Duodenal mucosa (tissue), 2 donors: ENCODE measurements around the gene IAPP.
"Not testable (repeated sequence)": the region's sequence is repeated elsewhere in the genome, so short reads cannot be mapped to it uniquely, and the experiment has no call there.

Experiments
- H3K27ac ChIP-seq: one replicate; pipeline ENCODE4 v1.7.0; 2013; ENCODE audit warnings: low read depth, low read length
- H3K27me3 ChIP-seq, 2 donors: one replicate each; pipeline ENCODE4 v1.7.0; 2013; ENCODE audit warnings: low read length in 2 of 2, control low read depth in 1 of 2; ENCODE audit not compliant: insufficient read depth in 2 of 2, control insufficient read depth in 1 of 2
- H3K36me3 ChIP-seq, 2 donors: one replicate each; pipeline ENCODE4 v1.7.0; 2013; ENCODE audit warnings: low read length in 2 of 2, control low read depth in 1 of 2; ENCODE audit not compliant: insufficient read depth in 2 of 2, control insufficient read depth in 1 of 2
- H3K4me1 ChIP-seq, 2 donors: one replicate each; pipeline ENCODE4 v1.7.0; 2013; ENCODE audit warnings: low read length in 2 of 2, control low read depth in 1 of 2; ENCODE audit not compliant: insufficient read depth in 2 of 2, control insufficient read depth in 1 of 2
- H3K4me3 ChIP-seq, 2 donors: one replicate each; pipeline ENCODE4 v1.7.0; 2013; ENCODE audit warnings: low read length in 2 of 2, low read depth in 1 of 2
- H3K9ac ChIP-seq, 2 donors: one replicate each; pipeline ENCODE4 v1.7.0; 2013; ENCODE audit warnings: low read length in 2 of 2, low read depth in 1 of 2
- H3K9me3 ChIP-seq, 2 donors: one replicate each; pipeline ENCODE4 v1.7.0; 2013; ENCODE audit warnings: low read length in 2 of 2, control low read depth in 1 of 2; ENCODE audit not compliant: control insufficient read depth in 1 of 2

Gene IAPP

DNA sequence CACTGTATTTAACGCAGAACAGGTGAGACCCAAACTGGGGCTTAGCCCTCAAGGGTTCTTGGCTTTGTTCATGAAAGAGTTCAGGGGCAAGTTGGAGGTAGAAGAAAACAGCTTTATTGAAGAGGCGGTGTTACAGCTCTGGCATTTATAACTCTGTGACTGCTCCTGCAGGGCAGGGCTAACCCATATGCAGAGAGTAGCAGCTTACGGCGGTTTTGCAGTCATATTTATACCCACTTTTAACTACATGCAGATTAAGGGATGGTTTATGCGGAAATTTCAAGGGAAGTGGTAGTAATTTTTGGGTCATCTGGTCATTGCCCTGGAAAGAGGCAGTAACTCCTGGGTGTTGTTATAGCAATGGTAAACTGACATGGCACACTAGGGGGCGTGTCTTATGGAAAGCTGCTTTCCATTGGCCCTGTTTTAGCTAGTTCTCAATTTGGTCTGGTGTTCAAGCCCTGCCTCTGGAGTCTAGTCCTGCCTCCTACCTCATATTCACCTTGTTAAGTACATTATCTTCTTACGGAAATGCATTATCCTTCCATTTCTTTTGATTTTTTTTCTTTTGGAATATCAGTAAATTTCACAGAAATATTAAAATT, 1.8 kb upstream of the IAPP start:
- H3K36me3 ChIP-seq, result no peaks in the 10 kb centered on the region
- H3K9ac ChIP-seq, result no peak overlapping the region
- H3K9me3 ChIP-seq, result no peaks in the 10 kb centered on the region
- no peak overlapping the region for H3K27ac ChIP-seq
- no peaks in the 10 kb centered on the region for H3K27me3 ChIP-seq
- H3K4me1 ChIP-seq, result no peaks in the 10 kb centered on the region
- no peak overlapping the region for H3K4me3 ChIP-seq

DNA sequence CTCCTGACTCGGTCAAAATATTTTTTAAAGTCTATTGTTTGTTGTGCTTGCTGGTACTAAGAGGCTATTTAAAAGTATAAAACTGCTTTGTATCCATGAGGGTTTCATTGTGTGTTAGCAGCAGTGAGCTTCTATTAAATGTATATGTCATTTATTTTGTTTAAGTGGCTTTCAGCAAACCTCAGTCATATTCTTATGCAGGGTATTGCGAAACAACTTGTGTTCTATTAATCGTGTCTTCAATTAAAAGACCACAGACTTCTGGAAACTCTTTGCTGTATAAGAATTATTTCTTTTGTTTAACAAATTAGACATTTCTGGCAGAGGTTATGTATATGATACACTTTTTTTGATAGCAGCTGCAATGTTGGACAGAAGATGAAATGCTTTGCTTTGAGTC, 6.5 kb downstream of the IAPP start:
- H3K4me1 ChIP-seq, result no peaks in the 10 kb centered on the region
- H3K9ac ChIP-seq, result no peak overlapping the region
- no peaks in the 10 kb centered on the region for H3K36me3 ChIP-seq
- no peak overlapping the region for H3K4me3 ChIP-seq
- H3K27ac ChIP-seq, result no peak overlapping the region
- no peaks in the 10 kb centered on the region for H3K9me3 ChIP-seq
- no peaks in the 10 kb centered on the region for H3K27me3 ChIP-seq

DNA sequence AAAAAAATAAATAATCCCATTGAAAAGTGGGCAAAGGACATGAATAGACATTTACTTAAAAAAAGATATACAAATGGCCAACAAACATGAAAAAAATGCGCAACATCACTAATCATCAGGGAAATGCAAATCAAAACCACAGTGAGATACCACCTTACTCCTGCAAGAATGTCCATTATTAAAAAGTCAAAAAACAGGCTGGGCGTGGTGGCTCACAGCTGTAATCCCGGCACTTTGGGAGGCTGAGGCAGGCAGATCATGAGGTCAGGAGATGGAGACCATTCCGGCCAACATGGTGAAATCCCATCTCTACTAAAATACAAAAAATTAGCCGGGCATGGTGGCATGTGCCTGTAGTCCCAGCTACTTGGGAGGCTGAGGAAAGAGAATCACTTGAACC, 8.6 kb downstream of the IAPP start:
- H3K27ac ChIP-seq, H3K4me1 ChIP-seq, H3K27me3 ChIP-seq, H3K9ac ChIP-seq, H3K36me3 ChIP-seq, H3K4me3 ChIP-seq, H3K9me3 ChIP-seq: not testable (repeated sequence)

DNA sequence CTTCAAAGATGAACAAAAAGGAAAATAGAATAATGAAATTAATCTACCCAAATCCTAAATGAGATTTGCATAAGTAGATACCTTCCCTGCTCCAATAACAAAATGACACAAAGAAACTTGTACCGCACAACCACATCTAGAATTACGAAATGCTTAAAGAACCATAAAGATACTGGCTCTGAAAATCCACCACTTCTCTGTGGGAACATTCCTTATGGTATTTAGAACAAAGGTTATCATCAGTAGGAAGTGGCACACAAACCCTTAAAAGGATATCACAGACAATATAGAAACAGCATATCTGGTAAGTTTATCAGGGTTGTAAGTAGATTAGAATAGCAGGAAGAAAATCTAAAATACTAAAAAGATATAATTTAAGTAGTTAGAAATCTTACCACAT, 11.6 kb downstream of the IAPP start:
- H3K36me3 ChIP-seq, result no peaks in the 10 kb centered on the region
- H3K27me3 ChIP-seq, result no peaks in the 10 kb centered on the region
- H3K27ac ChIP-seq, result no peak overlapping the region
- no peaks in the 10 kb centered on the region for H3K4me1 ChIP-seq
- H3K9ac ChIP-seq, result no peak overlapping the region
- H3K9me3 ChIP-seq, result no peaks in the 10 kb centered on the region
- H3K4me3 ChIP-seq, result no peak overlapping the region

DNA sequence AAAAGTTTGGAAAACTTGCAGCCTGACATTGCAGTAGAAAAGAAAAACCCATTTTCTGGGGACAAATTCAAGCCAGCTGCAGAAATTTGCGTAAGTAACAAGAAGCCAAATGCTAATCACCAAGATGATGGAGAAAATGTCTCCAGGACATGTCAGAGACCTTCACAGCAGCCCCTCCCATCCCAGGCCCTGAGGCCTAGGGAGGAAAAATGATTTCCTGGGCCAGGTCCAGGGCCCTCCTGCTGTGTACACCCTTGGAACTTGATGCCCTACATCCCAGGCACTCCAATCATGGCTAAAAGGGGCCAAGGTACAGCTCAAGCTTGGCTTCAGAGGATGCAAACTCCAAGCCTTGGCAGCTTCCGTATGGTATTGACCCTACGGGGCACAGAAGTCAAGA, 14.5 kb downstream of the IAPP start:
- H3K9me3 ChIP-seq, result no peaks in the 10 kb centered on the region
- no peak overlapping the region for H3K27ac ChIP-seq
- H3K4me1 ChIP-seq, result no peaks in the 10 kb centered on the region
- no peaks in the 10 kb centered on the region for H3K27me3 ChIP-seq
- H3K4me3 ChIP-seq, result no peak overlapping the region
- H3K9ac ChIP-seq, result no peak overlapping the region
- H3K36me3 ChIP-seq, result no peaks in the 10 kb centered on the region

DNA sequence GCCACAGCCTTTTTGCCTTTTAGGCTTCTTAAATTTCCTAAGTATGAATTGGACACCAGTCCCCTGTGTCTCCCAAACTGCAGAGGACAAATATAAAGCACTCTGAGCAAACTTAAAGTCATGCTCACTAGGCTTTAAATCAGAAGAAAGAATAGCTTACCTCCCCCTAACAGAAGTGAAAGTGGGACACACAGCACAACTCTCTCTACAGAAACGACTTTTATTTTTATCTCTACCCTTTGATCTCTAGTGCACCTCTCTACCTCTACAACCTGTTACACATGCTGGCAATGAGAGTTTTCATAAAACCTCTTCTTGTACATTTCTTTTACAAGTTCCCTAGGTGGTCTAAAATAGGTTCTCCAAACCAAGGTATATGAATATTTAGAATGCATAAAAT, 19.7 kb downstream of the IAPP start:
- H3K9me3 ChIP-seq, result no peaks in the 10 kb centered on the region
- no peaks in the 10 kb centered on the region for H3K27me3 ChIP-seq
- H3K9ac ChIP-seq, result no peak overlapping the region
- H3K27ac ChIP-seq, result no peak overlapping the region
- no peaks in the 10 kb centered on the region for H3K4me1 ChIP-seq
- H3K36me3 ChIP-seq, result no peaks in the 10 kb centered on the region
- no peak overlapping the region for H3K4me3 ChIP-seq

DNA sequence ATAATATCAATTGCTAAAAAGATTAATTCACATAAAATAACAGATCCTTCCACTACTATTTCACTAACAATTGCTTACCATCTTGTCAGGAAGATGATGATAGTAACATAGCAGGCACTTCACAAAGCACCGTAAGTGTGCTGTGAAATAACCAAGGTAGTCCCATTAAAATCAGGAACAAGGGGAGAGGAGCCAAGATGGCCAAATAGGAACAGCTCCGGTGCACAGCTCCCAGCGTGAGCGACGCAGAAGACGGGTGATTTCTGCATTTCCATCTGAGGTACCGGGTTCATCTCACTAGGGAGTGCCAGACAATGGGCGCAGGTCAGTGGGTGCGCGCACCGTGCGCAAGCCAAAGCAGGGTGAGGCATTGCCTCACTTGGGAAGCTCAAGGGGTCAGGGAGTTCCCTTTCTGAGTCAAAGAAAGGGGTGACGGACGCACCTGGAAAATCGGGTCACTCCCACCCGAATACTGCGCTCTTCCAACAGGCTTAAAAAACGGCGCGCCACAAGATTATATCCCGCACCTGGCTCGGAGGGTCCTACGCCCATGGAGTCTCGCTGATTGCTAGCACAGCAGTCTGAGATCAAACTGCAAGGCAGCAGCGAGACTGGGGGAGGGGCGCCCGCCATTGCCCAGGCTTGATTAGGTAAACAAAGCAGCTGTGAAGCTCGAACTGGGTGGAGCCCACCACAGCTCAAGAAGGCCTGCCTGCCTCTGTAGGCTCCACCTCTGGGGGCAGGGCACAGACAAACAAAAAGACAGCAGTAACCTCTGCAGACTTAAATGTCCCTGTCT, 22.3 kb downstream of the IAPP start:
- H3K36me3 ChIP-seq, H3K27ac ChIP-seq, H3K4me3 ChIP-seq, H3K9ac ChIP-seq, H3K4me1 ChIP-seq, H3K9me3 ChIP-seq, H3K27me3 ChIP-seq: not testable (repeated sequence)

DNA sequence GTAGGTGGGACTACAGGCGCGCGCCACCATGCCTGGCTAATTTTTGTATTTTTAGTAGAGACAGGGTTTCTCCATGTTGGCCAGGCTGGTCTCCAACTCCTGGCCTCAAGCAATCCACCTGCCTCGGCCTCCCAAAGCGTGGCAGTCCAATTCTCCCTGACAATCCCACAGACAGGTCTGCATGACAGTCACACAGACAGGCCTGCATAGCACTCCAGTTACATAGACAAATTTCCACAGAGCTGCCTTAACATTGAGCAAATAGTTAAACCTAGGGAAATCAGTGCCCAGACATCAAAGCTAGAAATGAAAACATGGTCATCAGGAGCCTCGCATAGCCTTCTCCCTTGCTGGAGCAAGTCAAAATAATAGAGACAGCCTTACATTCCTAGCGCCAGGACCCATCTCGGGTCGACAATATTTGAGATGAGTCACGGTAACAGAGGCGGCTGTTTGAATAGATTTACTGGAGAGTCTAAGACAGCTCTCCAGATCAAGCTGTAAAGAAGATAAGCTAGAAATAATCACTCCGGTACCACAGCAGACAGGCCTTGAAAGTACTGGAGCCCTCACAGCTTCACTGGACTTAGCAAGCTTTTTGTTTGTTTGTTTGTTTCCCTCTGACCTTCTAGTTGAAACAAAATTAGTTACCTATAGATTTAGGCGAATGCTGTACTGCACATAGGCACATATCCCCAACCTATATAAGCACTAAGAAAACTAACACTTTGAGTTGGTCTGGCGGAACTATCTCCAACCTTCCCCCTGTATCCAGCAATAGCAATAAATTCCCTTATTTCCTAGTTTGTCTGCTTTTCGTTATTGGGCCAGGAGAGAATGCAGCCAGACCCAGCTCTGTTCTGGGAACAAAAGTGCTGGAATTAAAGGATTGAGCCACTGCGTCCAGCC, 40.9 kb downstream of the IAPP start:
- Histone ChIP-seq H3K36me3 (no peaks in the 10 kb centered on the region), H3K9me3 (no peaks in the 10 kb centered on the region), H3K4me3 (no peak overlapping the region), H3K4me1 (no peaks in the 10 kb centered on the region), H3K27me3 (no peaks in the 10 kb centered on the region), H3K27ac (no peak overlapping the region), H3K9ac (no peak overlapping the region)

DNA sequence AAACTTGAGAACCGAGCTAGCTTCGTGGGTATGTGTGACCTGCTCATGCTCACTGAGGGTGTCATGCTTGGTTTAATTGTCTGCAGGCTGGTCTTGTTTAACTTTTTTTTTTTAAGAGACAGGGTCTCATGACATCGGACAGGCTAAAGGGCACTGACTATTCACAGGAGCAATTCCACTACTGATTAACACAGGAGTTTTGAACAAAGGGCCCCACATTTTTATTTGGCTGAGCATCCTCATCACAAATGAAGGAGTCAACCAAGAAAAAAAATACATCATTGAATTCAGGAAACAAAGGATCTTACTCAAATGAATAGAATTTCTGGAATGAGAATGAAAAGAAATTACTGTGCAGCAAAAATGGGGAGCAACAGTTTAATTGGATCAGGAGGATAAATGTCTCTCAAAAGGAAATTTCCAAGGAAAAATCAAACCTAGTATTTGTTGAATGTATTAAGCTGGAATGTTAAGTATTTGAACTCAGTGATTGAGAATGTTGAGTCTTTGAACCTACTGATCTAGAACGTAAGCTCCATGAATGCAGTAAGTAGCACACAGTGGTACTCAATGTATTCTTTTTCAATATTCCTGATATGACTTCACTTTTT, 43.9 kb downstream of the IAPP start:
- H3K27ac ChIP-seq, result no peak overlapping the region
- no peak overlapping the region for H3K4me3 ChIP-seq
- no peaks in the 10 kb centered on the region for H3K27me3 ChIP-seq
- no peaks in the 10 kb centered on the region for H3K36me3 ChIP-seq
- H3K9ac ChIP-seq, result no peak overlapping the region
- H3K4me1 ChIP-seq, result no peaks in the 10 kb centered on the region
- H3K9me3 ChIP-seq, result no peaks in the 10 kb centered on the region

DNA sequence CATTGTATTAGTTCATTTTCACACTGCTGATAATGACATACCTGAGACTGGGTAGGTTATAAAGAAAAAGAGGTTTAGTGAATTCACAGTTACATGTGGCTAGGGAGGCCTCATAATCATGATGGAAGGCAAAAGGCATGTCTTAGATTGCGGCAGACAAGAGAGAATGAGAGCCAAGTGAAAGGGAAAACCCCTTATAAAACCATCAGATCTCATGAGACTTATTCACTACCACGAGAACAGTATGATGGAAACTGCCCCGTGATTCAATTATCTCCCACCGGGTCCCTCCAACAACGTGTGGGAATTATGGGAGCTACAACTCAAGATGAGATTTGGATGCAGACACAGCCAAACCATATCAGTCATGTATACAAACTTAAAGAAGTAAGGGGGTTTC, 45.7 kb downstream of the IAPP start:
- not testable (repeated sequence) for H3K4me3 ChIP-seq, H3K9ac ChIP-seq, H3K4me1 ChIP-seq, H3K27ac ChIP-seq, H3K36me3 ChIP-seq, H3K27me3 ChIP-seq, H3K9me3 ChIP-seq
